ENCODE data around the gene WWC2.
"Not testable (repeated sequence)": the region's sequence is repeated elsewhere in the genome, so short reads cannot be mapped to it uniquely, and the experiment has no call there.

Gene WWC2

GRCh38 chr4:183111452-183111885 is 12.4 kb downstream of the WWC2 start:
- no peaks in the 10 kb centered on the region for H3K9me3 ChIP-seq (ENCODE audit: severe bottlenecking)
- DNase-seq = no peak
- H3K4me3 ChIP-seq (ENCODE audit: low read depth, low read length) = no peak overlapping the region
- no peak overlapping the region for H3K27ac ChIP-seq
- H3K36me3 ChIP-seq = no peaks in the 10 kb centered on the region
- no peaks in the 10 kb centered on the region for H3K27me3 ChIP-seq (ENCODE audit: insufficient read depth, low read depth, severe bottlenecking)
- TF ChIP-seq CTCF (IDR thresholded peaks at IDR 0.05; ENCODE audit: low read depth, low read length) = no peak

GRCh38 chr4:183118141-183118540 is 19.1 kb downstream of the WWC2 start:
- TF ChIP-seq CTCF (IDR thresholded peaks at IDR 0.05; ENCODE audit: low read depth, low read length) = no peak
- H3K4me3 ChIP-seq (ENCODE audit: low read depth, low read length) = no peak overlapping the region
- no peaks in the 10 kb centered on the region for H3K9me3 ChIP-seq (ENCODE audit: severe bottlenecking)
- no peak for DNase-seq
- H3K27ac ChIP-seq = no peak overlapping the region
- H3K27me3 ChIP-seq (ENCODE audit: insufficient read depth, low read depth, severe bottlenecking) = no peaks in the 10 kb centered on the region
- H3K36me3 ChIP-seq = no peaks in the 10 kb centered on the region

GRCh38 chr4:183118585-183118984 is 19.5 kb downstream of the WWC2 start:
- no peaks in the 10 kb centered on the region for H3K27me3 ChIP-seq (ENCODE audit: insufficient read depth, low read depth, severe bottlenecking)
- H3K9me3 ChIP-seq (ENCODE audit: severe bottlenecking) = no peaks in the 10 kb centered on the region
- no peak for DNase-seq
- TF ChIP-seq CTCF (IDR thresholded peaks at IDR 0.05; ENCODE audit: low read depth, low read length) = no peak
- H3K36me3 ChIP-seq = no peaks in the 10 kb centered on the region
- no peak overlapping the region for H3K27ac ChIP-seq
- H3K4me3 ChIP-seq (ENCODE audit: low read depth, low read length) = no peak overlapping the region

- not testable (repeated sequence) for H3K36me3 ChIP-seq; H3K9me3 ChIP-seq (ENCODE audit: severe bottlenecking); H3K4me3 ChIP-seq (ENCODE audit: low read depth, low read length); H3K27me3 ChIP-seq (ENCODE audit: insufficient read depth, low read depth, severe bottlenecking); DNase-seq; H3K27ac ChIP-seq
These were observed 22.6 kb downstream of the WWC2 start for GRCh38 chr4:183121660-183122059.

GRCh38 chr4:183124228-183124627 is 25.2 kb downstream of the WWC2 start:
- Histone ChIP-seq H3K4me3 (ENCODE audit: low read depth, low read length) (no peak overlapping the region), H3K36me3 (no peaks in the 10 kb centered on the region), H3K9me3 (ENCODE audit: severe bottlenecking) (no peaks in the 10 kb centered on the region), H3K27ac (no peak overlapping the region), H3K27me3 (ENCODE audit: insufficient read depth, low read depth, severe bottlenecking) (no peaks in the 10 kb centered on the region)
- DNase-seq = no peak
- no peak for TF ChIP-seq CTCF (IDR thresholded peaks at IDR 0.05; ENCODE audit: low read depth, low read length)

- Histone ChIP-seq H3K9me3 (ENCODE audit: severe bottlenecking) (no peaks in the 10 kb centered on the region), H3K27ac (no peak overlapping the region), H3K4me3 (ENCODE audit: low read depth, low read length) (no peak overlapping the region), H3K27me3 (ENCODE audit: insufficient read depth, low read depth, severe bottlenecking) (no peaks in the 10 kb centered on the region), H3K36me3 (no peaks in the 10 kb centered on the region)
- DNase-seq = no peak
- TF ChIP-seq CTCF (IDR thresholded peaks at IDR 0.05; ENCODE audit: low read depth, low read length) = no peak
These were observed 25.8 kb downstream of the WWC2 start for GRCh38 chr4:183124865-183125264.
